ENCODE measurements around the gene CTTNBP2NL.

The CTTNBP2NL gene

GRCh38 chr1:112509005-112509659 lies 113.1 kb downstream of the CTTNBP2NL start:
- peak; percentile 12 for DNase-seq

DNA sequence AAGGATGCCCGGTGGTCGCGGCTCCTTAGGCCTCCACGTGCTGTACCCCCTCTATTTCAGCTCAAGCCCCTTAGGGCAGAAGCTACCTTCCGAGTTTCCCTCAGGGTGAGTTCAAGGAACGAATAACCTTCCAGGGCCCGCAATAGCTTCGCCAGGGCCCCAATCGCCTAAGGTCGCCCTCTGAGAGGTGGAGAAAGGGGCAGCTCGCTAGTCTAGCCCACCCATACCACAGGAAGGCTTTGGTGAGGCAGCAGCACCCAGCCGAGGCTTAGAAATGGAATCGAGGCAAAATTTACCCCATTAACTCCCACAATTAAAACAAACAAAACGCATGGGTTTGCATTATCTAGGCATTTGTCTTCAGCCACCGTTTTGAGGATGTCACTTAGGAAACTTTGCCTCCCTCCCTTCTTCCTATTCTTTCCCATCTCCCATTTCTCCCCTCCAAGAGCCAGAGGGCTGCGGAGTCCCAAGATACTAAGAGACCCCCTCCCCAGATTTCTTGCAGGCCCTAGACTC lies 113.7 kb downstream of the CTTNBP2NL start:
- no peak for DNase-seq

- no peak for DNase-seq
Measured at GRCh38 chr1:112510340-112510739, 114.3 kb downstream of the CTTNBP2NL start.

Measured in NCI-H146 (cell line).